MM.1S (cell line): ENCODE measurements around the gene GDF9.

Experiments used
- DNase-seq: peaks from one replicate; pipeline ENCODE4 v3.0.0-alpha.2; 2015
- H2AFZ ChIP-seq: fragments of 300-600 bp; sonication (generic); 2 replicates; pipeline ENCODE4 v1.6.0; 2016; ENCODE audit warnings: antibody characterized with exemption, low read length
- H3F3A ChIP-seq: fragments of 300-600 bp; sonication (generic); 2 replicates; pipeline ENCODE4 v1.6.1; 2016; ENCODE audit warnings: mild to moderate bottlenecking, antibody characterized with exemption, low read length, moderate library complexity, mixed read lengths; ENCODE audit not compliant: insufficient read depth
- H3K27ac ChIP-seq: fragments of 300-600 bp; sonication (generic); 2 replicates; pipeline ENCODE4 v1.5.1; 2016; ENCODE audit warnings: mild to moderate bottlenecking, low read length
- H3K27me3 ChIP-seq: fragments of 300-600 bp; sonication (generic); replicated peaks from 2 replicates; pipeline ENCODE4 v1.6.0; 2016; ENCODE audit warnings: low read length; ENCODE audit not compliant: insufficient read depth
- H3K36me3 ChIP-seq: fragments of 300-600 bp; sonication (generic); replicated peaks from 2 replicates; pipeline ENCODE4 v1.6.1; 2016; ENCODE audit warnings: mild to moderate bottlenecking, low read length, mixed read lengths; ENCODE audit not compliant: insufficient read depth
- H3K4me1 ChIP-seq: fragments of 300-600 bp; sonication (generic); 2 replicates; pipeline ENCODE4 v1.6.1; 2016; ENCODE audit warnings: low read length, mixed read lengths
- H3K4me2 ChIP-seq: fragments of 300-600 bp; sonication (generic); 2 replicates; pipeline ENCODE4 v1.6.0; 2016; ENCODE audit warnings: low read depth, low read length
- H3K4me3 ChIP-seq: fragments of 300-600 bp; sonication (generic); 2 replicates; pipeline ENCODE4 v1.5.1; 2016; ENCODE audit warnings: low read length, mixed read lengths
- H3K79me2 ChIP-seq: fragments of 300-600 bp; sonication (generic); 2 replicates; pipeline ENCODE4 v1.6.1; 2016; ENCODE audit warnings: mixed run types, low read length, mixed read lengths
- H3K9ac ChIP-seq: fragments of 300-600 bp; sonication (generic); 2 replicates; pipeline ENCODE4 v1.6.1; 2016; ENCODE audit warnings: low read length, mixed read lengths
- H3K9me2 ChIP-seq: fragments of 300-600 bp; sonication (generic); replicated peaks from 2 replicates; pipeline ENCODE4 v1.6.1; 2016; ENCODE audit warnings: mild to moderate bottlenecking, low read length, mixed read lengths; ENCODE audit not compliant: insufficient read depth
- H3K9me3 ChIP-seq: fragments of 300-600 bp; sonication (generic); replicated peaks from 2 replicates; pipeline ENCODE4 v1.6.1; 2016; ENCODE audit warnings: mild to moderate bottlenecking, low read length, mixed read lengths; ENCODE audit not compliant: insufficient read depth
- H4K20me1 ChIP-seq: fragments of 300-600 bp; sonication (generic); 2 replicates; pipeline ENCODE4 v1.6.1; 2016; ENCODE audit warnings: mild to moderate bottlenecking, low read length, moderate library complexity, mixed read lengths; ENCODE audit not compliant: insufficient read depth
- CTCF ChIP-seq: fragments of 300-600 bp; sonication (generic); IDR thresholded peaks from 2 replicates; pipeline ENCODE4 v1.5.1; 2016; ENCODE audit warnings: antibody characterized with exemption, low read length, mixed read lengths
- EZH2 ChIP-seq: fragments of 300-600 bp; sonication (generic); optimal IDR thresholded peaks from 2 replicates; pipeline ENCODE3; 2017; ENCODE audit warnings: low read depth, mild to moderate bottlenecking, antibody characterized with exemption, low read length, mixed read lengths
- EZH2phosphoT487 ChIP-seq: fragments of 300-600 bp; sonication (generic); IDR thresholded peaks from 2 replicates; pipeline ENCODE4 v1.6.1; 2018; ENCODE audit warnings: antibody characterized with exemption, low read length

The GDF9 gene

GRCh38 chr5:132828846-132829494, 37.3 kb downstream of the GDF9 start:
- H3K27me3 ChIP-seq: no peaks in the 10 kb centered on the region
- peak overlapping the region; percentile 90; the same call in 1 of the 2 replicates for H3K4me2 ChIP-seq

GRCh38 chr5:132827943-132828673, 38.2 kb downstream of the GDF9 start:
- TF ChIP-seq CTCF (no peak), EZH2phosphoT487 (no peak), EZH2 (no peak)
- Histone ChIP-seq H3K9me2 (no peaks in the 10 kb centered on the region), H3K4me1 (no peaks in the 10 kb centered on the region), H3K79me2 (peaks cover 5% of the 10 kb centered on the region), H3K27me3 (no peaks in the 10 kb centered on the region), H3K27ac (no peak overlapping the region), H3K9ac (no peak overlapping the region), H3F3A (no peaks in the 10 kb centered on the region), H3K9me3 (no peaks in the 10 kb centered on the region), H4K20me1 (no peaks in the 10 kb centered on the region), H3K4me2 (no peak overlapping the region), H3K36me3 (no peaks in the 10 kb centered on the region), H2AFZ (no peak overlapping the region), H3K4me3 (no peak overlapping the region)
- DNase-seq: no peak

More at GRCh38 chr5:132828846-132829494, 37.3 kb downstream of the GDF9 start:
- no peaks in the 10 kb centered on the region for H3K9me2 ChIP-seq
- H3K27ac ChIP-seq: no peak overlapping the region
- no peak for TF ChIP-seq EZH2
- TF ChIP-seq CTCF: no peak
- no peak for TF ChIP-seq EZH2phosphoT487
- H3K36me3 ChIP-seq: no peaks in the 10 kb centered on the region
- no peaks in the 10 kb centered on the region for H3F3A ChIP-seq
- H3K4me1 ChIP-seq: no peaks in the 10 kb centered on the region
- H3K9me3 ChIP-seq: no peaks in the 10 kb centered on the region
- no peaks in the 10 kb centered on the region for H4K20me1 ChIP-seq
- peaks cover 5% of the 10 kb centered on the region for H3K79me2 ChIP-seq
- H3K9ac ChIP-seq: peak overlapping the region; percentile 85; the same call in 1 of the 2 replicates
- peak overlapping the region; percentile 82; the same call in 1 of the 2 replicates for H3K4me3 ChIP-seq
- no peak for DNase-seq
- H2AFZ ChIP-seq: no peak overlapping the region

- Histone ChIP-seq H3F3A (no peaks in the 10 kb centered on the region), H3K27me3 (no peaks in the 10 kb centered on the region), H3K4me1 (no peaks in the 10 kb centered on the region), H3K9ac (no peak overlapping the region), H4K20me1 (no peaks in the 10 kb centered on the region), H3K9me2 (no peaks in the 10 kb centered on the region), H3K4me2 (no peak overlapping the region), H3K9me3 (no peaks in the 10 kb centered on the region), H2AFZ (no peak overlapping the region), H3K36me3 (no peaks in the 10 kb centered on the region), H3K27ac (no peak overlapping the region), H3K79me2 (peaks cover 5% of the 10 kb centered on the region), H3K4me3 (no peak overlapping the region)
- no peak for TF ChIP-seq EZH2
- no peak for DNase-seq
Measured at GRCh38 chr5:132826424-132827082, 39.7 kb downstream of the GDF9 start.
